Activated effector memory CD4-positive, alpha-beta T cell treated with anti-CD3 and anti-CD28 coated beads, Interleukin-2, amount 50 U/mL, for 16 hours (primary cell): ENCODE measurements around the gene CYB5D1.

ENCODE experiments used
- DNase-seq: peaks from one replicate; pipeline ENCODE4 v3.0.0-alpha.2; 2020

Gene CYB5D1

GRCh38 chr17:7888184-7888920, 30.5 kb downstream of the CYB5D1 start, which contains the start of gene CHD3:
Gene CHD3, plus strand, starts transcription at chr17:7888789. Its CDS starts 212 bp downstream, at chr17:7889001.
- peak; percentile 86 for DNase-seq

DNA sequence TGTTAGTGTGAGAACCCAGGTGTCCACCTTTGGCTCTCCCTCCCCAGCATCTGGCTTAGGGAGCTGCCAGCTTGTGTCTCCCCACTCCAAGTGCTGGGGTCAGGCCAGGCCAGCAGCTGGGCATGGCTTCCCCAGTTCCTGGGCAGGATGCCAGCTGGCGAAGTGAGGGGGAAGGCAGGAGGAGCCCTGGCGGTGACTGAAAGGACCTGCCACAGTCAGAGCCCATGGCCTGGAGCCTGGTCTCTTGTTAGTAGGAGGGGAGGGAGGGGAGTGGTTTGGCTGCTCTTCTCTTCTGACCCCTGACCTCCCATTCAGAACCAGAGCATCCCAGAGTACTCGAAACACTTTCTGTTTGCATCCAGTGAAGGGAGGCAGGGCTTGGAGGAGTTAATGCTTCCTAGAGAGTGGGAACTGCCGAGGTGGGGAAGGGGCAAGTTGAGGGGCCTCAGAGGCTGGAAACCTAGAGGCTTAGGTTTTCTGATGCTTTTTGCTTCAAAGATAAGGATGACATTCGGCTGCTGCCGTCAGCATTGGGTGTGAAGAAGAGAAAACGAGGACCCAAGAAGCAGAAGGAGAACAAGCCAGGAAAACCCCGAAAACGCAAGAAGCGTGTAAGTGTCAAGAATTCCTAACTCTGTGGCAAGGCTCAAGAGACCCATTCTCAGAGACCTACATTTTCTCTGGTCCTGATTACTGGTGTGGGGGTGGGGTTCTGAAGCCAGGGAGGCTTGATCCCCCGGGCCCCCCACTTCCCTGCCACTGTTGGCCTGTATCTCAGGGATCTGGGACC, 31.6 kb downstream of the CYB5D1 start:
- DNase-seq: peak; percentile 78

DNA sequence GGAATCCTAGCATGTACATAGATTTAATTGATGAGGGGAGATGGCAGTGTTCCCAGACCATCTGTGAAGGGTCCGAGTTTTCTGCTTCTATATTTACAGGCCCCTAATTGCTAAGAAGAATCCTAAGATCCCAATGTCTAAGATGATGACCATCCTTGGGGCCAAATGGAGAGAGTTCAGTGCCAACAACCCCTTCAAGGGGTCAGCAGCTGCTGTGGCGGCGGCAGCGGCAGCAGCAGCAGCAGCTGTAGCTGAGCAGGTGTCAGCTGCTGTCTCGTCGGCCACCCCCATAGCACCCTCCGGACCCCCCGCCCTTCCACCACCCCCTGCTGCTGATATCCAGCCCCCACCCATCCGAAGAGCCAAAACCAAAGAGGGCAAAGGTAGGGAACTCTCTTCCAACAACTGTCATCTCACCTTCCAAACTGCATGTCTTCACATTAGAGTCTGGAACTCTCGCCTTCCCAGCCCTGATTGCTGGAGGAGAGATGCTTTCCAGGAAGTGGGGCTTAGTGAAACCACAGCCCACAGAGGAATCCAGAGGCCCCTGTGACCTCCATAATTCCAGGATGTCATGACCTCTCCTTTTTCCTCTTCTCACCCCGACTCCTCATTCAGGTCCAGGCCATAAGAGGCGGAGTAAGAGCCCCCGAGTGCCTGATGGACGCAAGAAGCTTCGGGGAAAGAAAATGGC, 35.5 kb downstream of the CYB5D1 start:
- DNase-seq: no peak

DNA sequence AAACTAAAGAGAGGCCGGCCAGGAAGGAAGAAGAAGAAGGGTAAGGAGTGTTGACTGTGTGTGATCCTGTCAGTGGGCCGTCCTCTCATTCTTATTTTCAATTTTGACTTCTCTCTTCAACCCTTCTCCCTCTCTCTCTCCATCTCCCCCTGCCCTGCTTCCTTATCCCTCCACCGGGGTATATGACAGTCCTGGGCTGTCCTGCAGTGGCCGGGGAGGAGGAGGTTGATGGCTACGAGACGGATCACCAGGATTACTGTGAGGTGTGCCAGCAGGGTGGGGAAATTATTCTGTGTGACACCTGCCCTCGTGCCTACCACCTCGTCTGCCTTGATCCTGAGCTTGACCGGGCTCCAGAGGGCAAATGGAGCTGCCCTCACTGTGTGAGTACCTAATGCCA, 36.4 kb downstream of the CYB5D1 start:
- DNase-seq: no peak

DNA sequence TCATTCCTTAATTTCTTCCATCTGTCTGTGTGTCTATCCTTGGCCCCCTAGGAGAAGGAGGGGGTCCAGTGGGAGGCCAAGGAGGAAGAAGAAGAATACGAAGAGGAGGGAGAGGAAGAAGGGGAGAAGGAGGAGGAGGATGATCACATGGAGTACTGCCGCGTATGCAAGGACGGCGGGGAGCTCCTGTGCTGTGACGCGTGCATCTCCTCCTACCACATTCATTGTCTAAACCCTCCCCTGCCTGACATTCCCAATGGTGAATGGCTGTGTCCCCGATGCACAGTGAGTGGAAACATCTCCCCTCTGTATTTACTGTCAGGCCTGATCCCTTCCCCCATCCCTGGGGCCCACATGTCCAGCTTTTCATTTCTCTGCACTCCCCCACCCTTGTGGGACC, 37.1 kb downstream of the CYB5D1 start:
- DNase-seq: no peak

DNA sequence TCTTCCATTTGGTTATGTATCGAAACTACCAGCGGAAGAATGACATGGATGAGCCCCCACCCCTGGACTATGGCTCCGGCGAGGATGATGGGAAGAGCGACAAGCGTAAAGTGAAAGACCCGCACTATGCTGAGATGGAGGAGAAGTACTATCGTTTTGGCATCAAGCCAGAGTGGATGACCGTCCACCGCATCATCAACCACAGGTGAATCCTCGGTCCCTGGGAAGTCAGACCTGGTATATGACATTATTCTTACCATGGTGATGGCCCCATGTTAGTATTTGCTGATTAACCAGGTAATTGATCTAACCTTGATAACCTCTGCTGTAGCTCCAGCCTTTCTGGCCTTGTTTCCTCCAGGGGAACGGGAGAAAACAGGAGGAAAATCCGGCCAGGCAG, 39.3 kb downstream of the CYB5D1 start:
- no peak for DNase-seq

- DNase-seq: no peak
Measured at GRCh38 chr17:7897773-7898172, 40.0 kb downstream of the CYB5D1 start.

DNA sequence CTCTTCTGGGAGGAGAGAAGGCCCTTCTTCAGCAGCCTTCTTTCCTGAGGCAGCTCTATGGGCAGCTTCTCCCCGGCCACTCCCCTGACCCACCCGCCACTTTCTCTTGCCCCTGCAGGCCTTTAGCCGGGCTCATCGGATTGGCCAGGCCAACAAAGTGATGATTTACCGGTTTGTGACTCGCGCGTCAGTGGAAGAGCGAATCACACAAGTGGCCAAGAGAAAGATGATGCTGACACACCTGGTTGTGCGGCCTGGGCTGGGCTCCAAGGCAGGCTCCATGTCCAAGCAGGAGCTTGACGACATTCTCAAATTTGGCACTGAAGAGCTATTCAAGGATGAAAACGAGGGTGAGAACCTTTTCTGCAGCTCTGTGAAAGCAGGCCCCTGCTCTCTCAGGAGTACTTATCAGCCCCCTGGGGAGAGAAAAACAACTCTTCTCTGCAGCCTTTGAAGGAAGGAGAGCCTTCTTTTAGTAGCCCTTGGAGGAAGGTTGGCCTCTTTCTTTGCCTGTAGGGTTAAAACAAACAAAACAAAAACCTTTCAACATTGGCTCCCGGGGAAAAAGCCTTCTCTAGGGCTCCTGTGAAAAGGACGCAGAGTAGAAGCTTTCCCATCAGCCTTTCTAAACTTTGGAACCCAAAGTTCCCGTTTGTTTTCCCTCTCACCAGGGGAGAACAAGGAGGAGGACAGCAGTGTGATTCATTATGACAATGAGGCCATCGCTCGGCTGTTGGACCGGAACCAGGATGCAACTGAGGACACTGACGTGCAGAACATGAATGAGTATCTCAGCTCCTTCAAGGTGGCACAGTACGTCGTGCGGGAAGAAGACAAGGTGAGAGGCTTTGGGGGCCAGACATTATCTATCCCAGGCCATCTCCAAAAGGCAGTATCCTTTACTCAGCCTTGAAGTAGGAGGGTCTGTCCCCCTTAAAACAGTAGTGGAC, 45.6 kb downstream of the CYB5D1 start:
- DNase-seq: peak; percentile 25

DNA sequence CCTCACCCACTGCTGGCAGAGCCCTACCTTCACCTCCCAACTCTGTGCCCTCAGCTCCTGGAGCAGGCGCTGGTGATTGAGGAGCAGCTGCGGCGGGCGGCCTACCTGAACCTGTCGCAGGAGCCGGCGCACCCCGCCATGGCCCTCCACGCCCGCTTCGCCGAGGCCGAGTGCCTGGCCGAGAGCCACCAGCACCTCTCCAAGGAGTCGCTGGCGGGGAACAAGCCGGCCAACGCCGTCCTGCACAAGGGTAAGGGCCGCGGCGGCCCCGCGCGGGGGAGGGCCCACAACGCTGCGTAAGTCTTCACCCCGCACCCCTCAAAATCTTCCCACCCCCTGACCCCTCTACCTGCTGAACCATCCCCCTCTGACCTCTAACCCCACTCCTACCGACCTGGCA, 51.3 kb downstream of the CYB5D1 start:
- no peak for DNase-seq

DNA sequence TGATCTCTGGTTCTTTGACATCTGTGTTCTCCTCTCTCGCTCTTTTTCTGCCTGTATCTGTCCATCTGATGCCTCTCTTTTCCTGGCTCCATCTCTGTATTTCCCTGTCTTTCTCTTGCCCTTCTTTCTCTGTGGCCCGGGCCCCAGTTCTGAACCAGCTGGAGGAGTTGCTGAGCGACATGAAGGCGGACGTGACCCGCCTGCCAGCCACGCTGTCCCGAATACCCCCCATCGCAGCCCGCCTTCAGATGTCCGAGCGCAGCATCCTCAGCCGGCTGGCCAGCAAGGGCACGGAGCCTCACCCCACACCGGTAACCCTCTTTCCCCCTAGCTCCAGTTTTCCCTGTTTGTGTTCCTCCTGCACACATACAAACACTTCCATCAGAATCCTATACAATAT, 52.5 kb downstream of the CYB5D1 start:
- no peak for DNase-seq

DNA sequence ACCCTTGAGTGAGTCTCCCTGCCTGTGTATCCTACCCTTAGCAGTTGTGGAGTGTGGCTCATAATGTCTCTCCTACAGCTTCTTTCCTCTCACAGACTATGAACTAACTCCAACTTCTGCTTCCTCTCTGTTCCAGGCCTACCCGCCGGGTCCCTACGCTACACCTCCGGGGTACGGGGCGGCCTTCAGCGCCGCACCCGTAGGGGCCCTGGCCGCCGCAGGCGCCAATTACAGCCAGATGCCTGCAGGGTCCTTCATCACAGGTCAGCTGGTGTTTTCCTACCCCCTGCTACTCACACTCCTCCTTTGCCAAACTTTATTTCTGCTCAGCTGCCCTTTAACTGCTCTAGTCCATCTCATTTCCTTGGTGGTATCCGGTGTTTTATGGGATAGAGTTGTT, 52.9 kb downstream of the CYB5D1 start:
- DNase-seq: no peak

DNA sequence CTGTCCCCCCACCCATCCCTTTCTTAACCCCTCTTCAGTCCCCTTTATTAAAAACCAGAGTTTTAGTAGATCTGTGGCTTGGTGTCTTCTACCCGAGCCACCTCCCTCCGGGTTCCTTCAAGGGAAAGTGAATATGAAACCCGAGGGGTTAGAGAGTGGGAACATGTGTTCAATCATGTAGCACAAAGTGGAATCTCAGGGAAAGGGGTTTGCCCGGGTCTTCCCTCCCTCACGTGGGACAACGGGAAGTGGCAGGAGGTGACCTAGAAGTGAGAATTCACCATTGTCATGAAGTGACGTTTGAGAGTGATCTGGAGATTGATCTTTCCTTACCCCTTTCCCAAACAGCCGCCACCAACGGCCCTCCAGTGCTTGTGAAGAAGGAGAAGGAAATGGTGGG, 53.3 kb downstream of the CYB5D1 start:
- no peak for DNase-seq
